ENCODE results near the gene CAPRIN1.

Gene CAPRIN1

GRCh38 chr11:34148504-34149165 is 97.1 kb downstream of the CAPRIN1 start:
- ChIA-PET CTCF (interaction anchor here (1.0 to 2.0 kb wide), 6 partner anchors 12 to 344 kb away, joined by 3 to 11 read pairs (median 4); partner anchors contain the start of gene ABTB2), POLR2A (interaction anchor here (1.1 kb wide), 1 partner anchor 8 kb away, joined by 3 read pairs; no protein-coding TSS in a partner anchor)
- no peak for DNase-seq (ENCODE audit: low read depth, low spot score)
- H3K4me3 ChIP-seq (ENCODE audit: low read depth, low read length), result no peak overlapping the region
- TF ChIP-seq CTCF (IDR thresholded peaks at IDR 0.05; ENCODE audit: insufficient read depth, low read length, missing control alignments), result no peak

- DNase-seq (ENCODE audit: low read depth, low spot score), result no peak
- POLR2A ChIA-PET, result interaction anchor here (1.1 kb wide), 1 partner anchor 9 kb away, joined by 3 read pairs; no protein-coding TSS in a partner anchor
- CTCF ChIA-PET, result interaction anchor here (1.0 to 2.6 kb wide), 7 partner anchors 12 to 343 kb away, joined by 3 to 14 read pairs (median 7); partner anchors contain the start of gene ABTB2
- no peak overlapping the region for H3K4me3 ChIP-seq (ENCODE audit: low read depth, low read length)
- no peak for TF ChIP-seq CTCF (IDR thresholded peaks at IDR 0.05; ENCODE audit: insufficient read depth, low read length, missing control alignments)
Observed at GRCh38 chr11:34149274-34149673, 97.7 kb downstream of the CAPRIN1 start.

- H3K4me3 ChIP-seq (ENCODE audit: low read depth, low read length), result no peak overlapping the region
- ChIA-PET CTCF (interaction anchor here (0.8 to 2.6 kb wide), 10 partner anchors 9 to 342 kb away, joined by 3 to 14 read pairs (median 6); partner anchors contain the start of gene ABTB2), POLR2A (interaction anchor here (1.1 kb wide), 1 partner anchor 9 kb away, joined by 3 read pairs; no protein-coding TSS in a partner anchor)
- TF ChIP-seq CTCF (IDR thresholded peaks at IDR 0.05; ENCODE audit: insufficient read depth, low read length, missing control alignments), result peak; percentile 69
- no peak for DNase-seq (ENCODE audit: low read depth, low spot score)
Observed at GRCh38 chr11:34149786-34150185, 98.3 kb downstream of the CAPRIN1 start.

- no peak for DNase-seq (ENCODE audit: low read depth, low spot score)
- H3K4me3 ChIP-seq (ENCODE audit: low read depth, low read length), result no peak overlapping the region
- ChIA-PET CTCF (interaction anchor here (0.8 to 2.6 kb wide), 10 partner anchors 8 to 342 kb away, joined by 3 to 14 read pairs (median 6); partner anchors contain the start of gene ABTB2), POLR2A (interaction anchor here (0.6 kb wide), 1 partner anchor 18 kb away, joined by 3 read pairs; no protein-coding TSS in a partner anchor)
- TF ChIP-seq CTCF (IDR thresholded peaks at IDR 0.05; ENCODE audit: insufficient read depth, low read length, missing control alignments), result no peak
Observed at GRCh38 chr11:34150494-34151151, 99.1 kb downstream of the CAPRIN1 start.

Data from AG04449 (cell line).